Measurements from ENCODE around the gene FGF1. TPM values are rescaled to one million over a fixed set of nuclear protein-coding genes. Genes with fewer than 3 reads are reported as not detected.

The FGF1 gene
- total RNA-seq, 6 experiments from 2014 or later = 0.12 to 0.56 (median 0.42) TPM; not detected in 1

GRCh38 chr5:142694092-142694856, 8.4 kb upstream of the FGF1 start:
- Histone ChIP-seq H3K27ac (no peak overlapping the region), H3K4me3 (no peak overlapping the region), H3K27me3 (no peaks in the 10 kb centered on the region), H3K36me3 (no peaks in the 10 kb centered on the region), H3K4me1 (peaks cover 0 to 3% (median 0%) of the 10 kb centered on the region in 4 donors), H3K9me3 (no peaks in the 10 kb centered on the region)
- intact Hi-C loops (cut with DNase I) = no loop called here
- TF ChIP-seq POLR2A (IDR thresholded peaks at IDR 0.05) = no peak
- TF ChIP-seq CTCF (IDR thresholded peaks at IDR 0.05) = no peak
- ATAC-seq = no peak
- DNase-seq = no peak
- WGBS (ENCODE audit: insufficient coverage, low coverage, low lambda C conversion rate, missing lambda C conversion rate) = 87% methylated on average over 4 of the region's 7 CpGs

GRCh38 chr5:142692321-142692894, 6.5 kb upstream of the FGF1 start:
- Histone ChIP-seq H3K27ac (no peak overlapping the region), H3K36me3 (no peaks in the 10 kb centered on the region), H3K4me1 (no peaks in the 10 kb centered on the region), H3K27me3 (no peaks in the 10 kb centered on the region), H3K4me3 (no peak overlapping the region), H3K9me3 (no peaks in the 10 kb centered on the region)
- intact Hi-C loops (cut with DNase I) = no loop called here
- ATAC-seq (no peak), DNase-seq (no peak)
- WGBS (ENCODE audit: insufficient coverage, low coverage, low lambda C conversion rate, missing lambda C conversion rate) = 77% methylated on average over 3 of the region's 3 CpGs
- TF ChIP-seq POLR2A (IDR thresholded peaks at IDR 0.05) (no peak), CTCF (IDR thresholded peaks at IDR 0.05) (no peak)

- TF ChIP-seq CTCF (IDR thresholded peaks at IDR 0.05) (no peak), POLR2A (IDR thresholded peaks at IDR 0.05) (no peak)
Observed at GRCh38 chr5:142690667-142691066, 4.8 kb upstream of the FGF1 start.

GRCh38 chr5:142689081-142689480, 3.2 kb upstream of the FGF1 start:
- intact Hi-C loops (cut with DNase I) = no loop called here
- H3K27ac ChIP-seq = no peak overlapping the region
- no peaks in the 10 kb centered on the region for H3K36me3 ChIP-seq
- no peak for DNase-seq
- 68% methylated on average over 5 of the region's 5 CpGs for WGBS (ENCODE audit: insufficient coverage, low coverage, low lambda C conversion rate, missing lambda C conversion rate)
- ATAC-seq = no peak
- TF ChIP-seq POLR2A (IDR thresholded peaks at IDR 0.05) (no peak), CTCF (IDR thresholded peaks at IDR 0.05) (no peak)
- H3K4me1 ChIP-seq = no peaks in the 10 kb centered on the region
- no peaks in the 10 kb centered on the region for H3K27me3 ChIP-seq
- H3K4me3 ChIP-seq = no peak overlapping the region
- H3K9me3 ChIP-seq = no peaks in the 10 kb centered on the region

More at GRCh38 chr5:142690667-142691066, 4.8 kb upstream of the FGF1 start:
- DNase-seq = no peak
- Histone ChIP-seq H3K36me3 (no peaks in the 10 kb centered on the region), H3K27ac (no peak overlapping the region), H3K4me3 (no peak overlapping the region), H3K9me3 (no peaks in the 10 kb centered on the region), H3K27me3 (no peaks in the 10 kb centered on the region), H3K4me1 (no peaks in the 10 kb centered on the region)
- ATAC-seq = no peak
- 77% methylated on average over 4 of the region's 4 CpGs for WGBS (ENCODE audit: insufficient coverage, low coverage, low lambda C conversion rate, missing lambda C conversion rate)
- intact Hi-C loops (cut with DNase I) = no loop called here
